GM15510 (cell line): ENCODE data around the gene SH3RF2.

Experiments
- POLR2A ChIP-seq: IDR thresholded peaks from 3 replicates; pipeline ENCODE4 v1.6.1; 2011; ENCODE audit warnings: borderline replicate concordance; ENCODE audit not compliant: insufficient read length; ENCODE audit errors: extremely low read depth

Gene SH3RF2

GRCh38 chr5:146079695-146080373 is 143.5 kb downstream of the SH3RF2 start:
- no peak for TF ChIP-seq POLR2A

GRCh38 chr5:146081556-146081955 is 145.2 kb downstream of the SH3RF2 start:
- TF ChIP-seq POLR2A, result no peak

- TF ChIP-seq POLR2A, result no peak
Measured at GRCh38 chr5:146082798-146083197, 146.4 kb downstream of the SH3RF2 start.

- TF ChIP-seq POLR2A, result no peak
Measured at GRCh38 chr5:146084376-146084775, 148.0 kb downstream of the SH3RF2 start.

GRCh38 chr5:146088098-146088497 is 151.7 kb downstream of the SH3RF2 start:
- TF ChIP-seq POLR2A, result no peak

- no peak for TF ChIP-seq POLR2A
Measured at GRCh38 chr5:146089287-146089686, 152.9 kb downstream of the SH3RF2 start.

- no peak for TF ChIP-seq POLR2A
Measured at GRCh38 chr5:146091881-146092280, 155.5 kb downstream of the SH3RF2 start.

- TF ChIP-seq POLR2A, result no peak
Measured at GRCh38 chr5:146098047-146098446, 161.7 kb downstream of the SH3RF2 start.

GRCh38 chr5:146101646-146102045 is 165.3 kb downstream of the SH3RF2 start:
- no peak for TF ChIP-seq POLR2A

- TF ChIP-seq POLR2A, result no peak
Measured at GRCh38 chr5:146103594-146103993, 167.2 kb downstream of the SH3RF2 start.

GRCh38 chr5:146105477-146105876 is 169.1 kb downstream of the SH3RF2 start, which contains the start of gene PLAC8L1:
PLAC8L1 (minus strand) TSS chr5:146105577; CDS start chr5:146104311, 1,266 bp downstream.
- TF ChIP-seq POLR2A, result no peak

GRCh38 chr5:146107901-146108300 is 171.5 kb downstream of the SH3RF2 start:
- no peak for TF ChIP-seq POLR2A

- TF ChIP-seq POLR2A, result no peak
Measured at GRCh38 chr5:146109379-146109778, 173.0 kb downstream of the SH3RF2 start.

GRCh38 chr5:146111409-146111808 is 175.0 kb downstream of the SH3RF2 start:
- TF ChIP-seq POLR2A, result no peak

GRCh38 chr5:146112476-146112875 is 176.1 kb downstream of the SH3RF2 start:
- no peak for TF ChIP-seq POLR2A
